ENCODE measurements around the gene CAVIN4.

The CAVIN4 gene

DNA sequence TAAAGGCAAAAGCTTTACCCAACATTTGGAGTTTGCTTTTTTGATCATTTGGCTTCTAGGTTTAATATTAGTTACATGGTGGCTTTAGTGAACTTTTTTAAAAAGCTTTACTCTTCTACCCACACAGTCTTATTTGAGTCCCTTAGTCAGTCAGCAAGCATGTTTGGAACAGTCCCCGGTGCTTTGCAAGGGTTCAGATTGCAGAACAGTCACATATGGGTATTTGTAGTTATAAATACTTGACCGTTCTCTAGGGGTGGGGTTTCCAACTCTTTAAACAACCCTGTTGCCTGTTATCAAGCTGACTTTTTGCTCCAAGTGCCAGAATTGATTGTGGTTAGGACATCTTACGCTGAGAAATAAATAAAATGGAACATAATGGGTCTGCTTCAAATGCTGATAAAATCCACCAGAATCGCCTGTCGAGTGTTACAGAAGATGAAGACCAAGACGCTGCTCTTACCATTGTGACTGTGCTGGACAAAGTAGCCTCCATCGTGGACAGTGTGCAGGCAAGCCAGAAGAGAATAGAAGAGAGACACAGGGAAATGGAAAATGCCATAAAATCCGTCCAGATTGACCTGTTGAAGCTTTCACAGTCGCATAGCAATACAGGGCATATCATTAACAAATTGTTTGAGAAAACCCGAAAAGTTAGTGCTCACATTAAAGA is at the start of gene CAVIN4:
Gene CAVIN4 (plus strand): TSS at position 304 of the 673 bp plus-strand sequence. CDS start 65 bp downstream, at position 369.
- DNase-seq: no peak

DNA sequence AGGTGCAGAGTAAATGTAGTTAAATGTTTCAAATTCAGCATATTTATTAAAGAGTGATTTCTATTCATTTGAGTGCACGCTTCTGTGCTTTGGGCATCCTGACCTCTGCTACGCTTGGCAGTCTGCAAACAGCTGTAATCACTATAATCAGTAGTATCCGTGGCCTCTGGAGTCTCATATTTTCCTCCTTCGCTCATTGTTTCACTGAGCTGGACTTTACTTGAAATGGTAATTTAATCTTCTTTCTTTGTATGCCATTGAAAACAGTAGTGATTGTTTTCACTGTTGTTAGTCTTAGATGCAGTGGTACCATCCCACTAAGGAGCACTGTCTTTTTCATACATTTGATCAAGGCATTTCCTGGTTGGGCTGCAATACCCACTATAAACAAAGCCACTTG is 43.5 kb upstream of the CAVIN4 start:
- DNase-seq: no peak

GRCh38 chr9:100540327-100540726 is 37.6 kb upstream of the CAVIN4 start:
- DNase-seq: no peak

DNA sequence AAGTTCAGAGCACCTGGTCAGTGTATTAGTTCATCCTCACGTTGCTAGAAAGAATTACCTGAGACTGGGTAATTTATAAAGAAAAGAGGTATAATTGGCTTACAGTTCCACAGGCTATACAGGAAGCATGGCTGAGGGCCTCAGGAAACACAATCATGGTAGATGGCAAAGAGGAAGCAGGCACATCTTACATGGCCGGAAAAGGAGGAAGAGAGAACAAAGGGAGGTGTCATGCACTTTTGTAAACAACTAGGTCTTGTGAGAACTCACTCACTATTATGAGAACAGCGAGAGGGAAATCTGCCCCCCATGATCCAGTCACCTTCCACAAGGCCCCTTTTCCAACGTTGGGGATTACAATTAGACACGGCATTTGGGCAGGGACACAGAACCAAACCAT is 28.8 kb upstream of the CAVIN4 start:
- no peak for DNase-seq

- DNase-seq: no peak
Measured at GRCh38 chr9:100554935-100555401, 22.9 kb upstream of the CAVIN4 start.

- DNase-seq: no peak
Measured at GRCh38 chr9:100555471-100555870, 22.4 kb upstream of the CAVIN4 start.

GRCh38 chr9:100557053-100557452 is 20.8 kb upstream of the CAVIN4 start:
- no peak for DNase-seq

- no peak for DNase-seq
Measured at GRCh38 chr9:100561256-100561655, 16.6 kb upstream of the CAVIN4 start.

- no peak for DNase-seq
Measured at GRCh38 chr9:100567856-100568255, 10.0 kb upstream of the CAVIN4 start.

DNA sequence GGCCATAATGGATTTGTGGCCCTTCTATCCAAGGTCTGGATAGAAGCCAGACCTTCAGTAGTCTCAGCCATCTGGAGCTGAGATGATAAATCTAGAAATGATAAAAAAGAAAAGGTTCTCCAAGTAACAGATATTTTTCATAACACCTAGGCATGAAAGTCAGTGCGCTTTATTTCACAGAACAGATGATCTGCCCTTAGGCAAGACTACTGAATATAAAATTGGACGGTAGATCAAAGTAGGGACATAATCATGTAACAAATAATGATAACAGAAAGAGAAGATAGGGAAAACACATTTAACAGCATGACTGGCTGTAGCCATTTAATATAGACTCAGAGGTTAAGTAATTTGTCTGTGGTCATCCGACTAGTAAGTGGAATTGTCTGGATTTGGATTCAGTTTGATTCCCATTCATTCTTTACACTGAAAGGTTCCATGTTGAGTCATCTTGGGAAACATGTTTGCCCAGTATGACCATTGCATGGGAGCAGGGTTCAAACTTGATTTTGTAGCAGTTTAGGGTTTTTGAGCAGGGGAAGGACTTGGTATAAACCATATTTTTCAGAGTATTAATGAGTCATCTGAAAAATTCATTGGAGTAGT is 4.1 kb upstream of the CAVIN4 start:
- DNase-seq: no peak

DNA sequence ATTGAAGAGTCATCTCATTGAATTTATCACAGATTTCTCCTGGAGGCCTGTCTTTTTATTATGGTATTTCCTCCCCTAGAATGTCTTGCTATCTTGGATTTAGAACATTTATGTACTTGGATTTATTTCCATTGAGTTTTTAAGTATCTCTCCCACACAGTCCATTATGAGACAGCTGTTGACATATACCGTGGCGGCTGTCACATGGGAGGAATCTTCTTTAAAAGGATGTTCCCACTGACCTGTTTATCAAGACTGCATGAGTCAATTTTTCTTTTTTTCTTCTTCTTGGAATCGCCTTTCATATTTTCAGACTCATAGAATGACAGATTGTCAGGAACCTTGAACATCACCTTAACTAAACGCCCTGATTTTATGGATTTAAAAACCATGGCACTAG is 2.9 kb upstream of the CAVIN4 start:
- DNase-seq: no peak

DNA sequence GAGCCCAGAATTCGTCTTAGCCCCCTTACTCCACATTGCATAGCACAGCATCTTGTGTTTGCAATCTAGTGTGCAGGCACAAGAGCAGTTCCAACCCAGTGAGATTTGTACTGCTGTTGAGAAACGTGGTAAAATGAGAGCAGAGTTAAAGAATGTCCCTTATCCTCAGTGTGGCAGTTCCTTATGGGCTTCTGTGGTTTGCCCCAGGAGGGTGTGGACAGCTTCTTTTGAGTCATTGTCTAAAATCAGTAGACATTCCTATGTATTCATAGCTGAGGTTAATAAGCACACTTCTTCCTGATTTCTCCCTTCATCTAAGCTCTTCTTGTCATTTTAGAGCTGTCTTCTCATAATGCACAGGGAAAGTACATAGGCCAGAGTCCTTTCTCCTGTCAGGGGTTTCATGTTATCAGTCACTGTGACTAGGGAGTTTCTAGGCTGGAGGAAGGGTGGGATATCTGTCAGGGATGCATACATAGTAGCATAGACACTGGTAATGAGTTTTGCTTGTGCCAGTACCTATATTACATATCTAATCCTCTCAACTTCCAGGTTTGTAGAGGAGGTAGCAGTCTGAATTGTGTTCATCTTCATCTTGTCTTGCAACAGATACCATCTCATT is 2.0 kb upstream of the CAVIN4 start:
- DNase-seq: no peak

DNA sequence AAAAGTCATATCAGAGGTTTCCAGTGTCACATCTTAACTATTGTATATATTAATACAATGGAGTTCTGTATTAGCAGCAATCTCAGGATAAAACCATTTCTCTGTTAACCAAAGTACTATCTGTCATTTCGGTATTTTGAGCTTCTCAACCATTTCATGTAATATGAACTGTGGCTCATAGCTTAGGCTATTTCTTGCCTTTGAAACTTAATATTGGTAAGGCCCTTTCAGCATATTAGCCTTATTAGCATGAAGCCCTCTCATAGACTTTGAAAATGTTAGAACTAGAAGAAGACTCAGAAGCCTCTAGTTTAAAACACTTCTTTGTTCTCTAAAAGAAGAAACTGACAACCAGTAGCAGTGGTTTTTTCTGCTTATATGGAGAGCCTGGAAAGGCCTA is 731 bp downstream of the CAVIN4 start:
- no peak for DNase-seq

DNA sequence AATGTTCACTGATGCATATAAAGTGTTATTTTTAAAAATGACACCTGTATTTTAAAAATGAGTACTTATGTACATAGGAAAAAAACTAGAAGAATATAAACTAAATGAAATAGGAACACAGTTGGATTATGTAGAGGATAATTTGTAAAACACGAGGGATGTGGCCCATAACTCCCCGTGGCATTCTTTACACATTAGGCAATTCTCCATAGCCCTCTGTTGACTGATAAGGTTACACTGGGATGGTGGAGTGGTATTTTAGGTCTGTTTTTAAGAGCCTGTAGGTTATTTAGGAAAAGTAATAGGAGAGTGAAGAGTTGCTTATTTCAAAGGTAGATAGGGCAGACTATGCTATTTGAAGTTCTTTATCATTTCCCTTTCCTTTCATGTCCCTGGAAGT is 1.8 kb downstream of the CAVIN4 start:
- no peak for DNase-seq

DNA sequence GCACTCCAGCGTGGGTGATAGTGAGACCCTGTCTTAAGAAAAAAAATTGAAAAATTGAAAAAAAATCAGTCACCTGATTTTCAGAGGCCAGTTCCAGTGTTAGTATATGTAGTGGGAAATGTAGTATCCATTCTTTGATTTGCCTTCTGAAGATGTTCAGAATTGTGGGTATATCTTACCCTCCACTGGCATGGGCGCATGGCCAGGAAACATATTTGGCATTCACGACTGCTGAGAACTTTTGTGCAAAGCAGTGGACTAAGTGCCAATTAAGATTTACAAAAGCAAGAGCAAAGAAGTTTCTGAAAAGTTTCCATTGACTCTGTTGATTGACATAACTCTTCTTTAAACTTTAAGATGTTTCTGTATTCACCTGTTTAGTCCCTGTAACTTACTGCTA is 2.4 kb downstream of the CAVIN4 start:
- DNase-seq: no peak

- no peak for DNase-seq
Measured at GRCh38 chr9:100581081-100581480, 3.2 kb downstream of the CAVIN4 start.

GRCh38 chr9:100581661-100582060 is 3.8 kb downstream of the CAVIN4 start:
- peak; percentile 17 for DNase-seq

- DNase-seq: no peak
Measured at GRCh38 chr9:100583014-100583802, 5.3 kb downstream of the CAVIN4 start.

DNA sequence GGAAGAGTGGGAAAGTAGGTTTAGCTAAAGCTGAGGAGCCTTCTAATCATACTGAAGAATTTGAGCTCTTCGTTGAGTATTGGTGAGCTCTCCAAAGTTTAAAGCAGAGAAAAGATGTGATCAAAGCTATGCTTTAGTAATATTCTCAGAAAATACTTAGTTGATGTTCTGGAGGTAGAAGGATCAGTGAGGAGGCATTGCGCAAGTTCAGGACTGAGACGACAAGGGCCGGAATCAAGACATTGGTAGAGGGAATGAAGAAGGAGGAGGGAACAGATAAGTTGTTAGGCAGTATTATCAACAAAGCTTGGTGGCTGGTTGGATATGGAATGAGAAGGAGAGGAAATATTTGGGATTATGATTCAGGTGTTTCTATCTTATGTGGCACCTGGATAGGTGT is 7.1 kb downstream of the CAVIN4 start:
- DNase-seq: no peak

DNA sequence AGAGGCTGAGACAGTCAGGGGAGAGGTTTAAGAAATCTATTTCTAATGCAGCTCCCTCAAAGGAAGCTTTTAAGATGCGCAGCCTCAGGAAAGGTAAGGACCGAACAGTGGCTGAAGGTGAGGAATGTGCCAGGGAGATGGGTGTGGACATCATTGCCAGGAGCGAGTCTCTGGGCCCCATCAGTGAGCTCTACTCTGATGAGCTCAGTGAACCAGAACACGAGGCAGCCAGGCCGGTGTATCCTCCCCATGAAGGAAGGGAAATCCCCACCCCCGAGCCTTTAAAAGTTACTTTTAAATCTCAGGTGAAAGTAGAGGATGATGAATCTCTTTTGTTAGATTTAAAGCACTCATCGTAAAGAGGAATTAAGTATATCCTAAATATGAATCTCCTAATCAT is 8.2 kb downstream of the CAVIN4 start:
- DNase-seq: no peak

- DNase-seq: no peak
Measured at GRCh38 chr9:100587375-100587774, 9.5 kb downstream of the CAVIN4 start.

GRCh38 chr9:100589582-100589981 is 11.7 kb downstream of the CAVIN4 start:
- no peak for DNase-seq

DNA sequence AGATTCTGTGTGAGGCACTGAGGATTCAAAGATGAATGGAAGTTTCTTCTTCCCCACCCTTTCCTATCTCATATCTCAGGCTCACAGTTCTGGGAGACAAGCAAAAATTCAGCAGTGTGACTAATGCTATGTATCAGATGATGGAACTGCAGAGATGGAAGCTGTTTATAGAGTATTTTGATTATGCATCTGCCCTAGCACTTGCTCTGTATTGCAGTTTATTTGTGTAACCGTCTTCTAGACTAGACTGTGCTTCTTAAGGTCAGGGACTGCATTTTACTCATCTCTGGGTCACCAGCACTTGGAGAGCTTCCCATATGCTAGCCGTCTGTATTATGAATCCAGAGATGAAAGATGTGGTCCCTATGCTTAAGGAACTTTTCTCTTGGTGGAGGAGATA is 12.6 kb downstream of the CAVIN4 start:
- DNase-seq: no peak

GRCh38 chr9:100591139-100591538 is 13.3 kb downstream of the CAVIN4 start:
- no peak for DNase-seq
